ENCODE data around the gene SASH1. TPM values are rescaled to one million over a fixed set of nuclear protein-coding genes. Genes with fewer than 3 reads are reported as not detected.

Gene SASH1
- total RNA-seq, 1 experiment from 2014 or later: 19.2 TPM

DNA sequence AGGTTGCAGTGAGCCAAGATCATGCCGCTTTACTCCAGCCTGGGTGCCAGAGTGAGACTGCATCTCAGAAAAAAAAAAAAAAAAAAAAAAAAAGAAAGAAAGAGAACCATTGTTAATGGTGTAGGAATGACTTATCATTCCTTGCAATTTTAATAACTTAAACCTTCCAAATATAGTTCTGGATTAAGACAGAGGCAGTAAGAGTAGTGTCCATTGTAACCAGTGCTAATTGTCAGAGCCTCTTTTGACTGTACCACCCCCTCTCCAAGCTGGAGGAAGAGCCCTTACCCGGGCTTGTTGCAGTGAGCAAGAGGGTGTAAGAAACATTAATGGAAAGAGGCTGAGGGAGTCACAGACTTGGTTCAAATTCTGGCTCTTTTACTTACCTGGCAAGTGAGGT lies 53.8 kb downstream of the SASH1 start:
- Histone ChIP-seq H3K9me3 (ENCODE audit: low read depth, low read length, poor library complexity, severe bottlenecking) (no peaks in the 10 kb centered on the region), H3K27me3 (replicated peaks; ENCODE audit: insufficient read depth, low read depth, low read length, poor library complexity) (no peaks in the 10 kb centered on the region), H3K36me3 (ENCODE audit: insufficient read depth, low read length, poor library complexity, severe bottlenecking) (no peaks in the 10 kb centered on the region), H3K4me1 (ENCODE audit: insufficient read depth, low read length, poor library complexity, severe bottlenecking) (peaks cover 6% of the 10 kb centered on the region), H3K27ac (ENCODE audit: low read depth, low read length, poor library complexity, severe bottlenecking) (no peak overlapping the region), H3K4me3 (ENCODE audit: low read depth, low read length, poor library complexity, severe bottlenecking) (no peak overlapping the region)
- DNase-seq (ENCODE audit: low spot score): no peak
- TF ChIP-seq EZH2 (IDR thresholded peaks at IDR 0.05; ENCODE audit: borderline replicate concordance, low read depth, low read length, poor library complexity, severe bottlenecking): no peak
- TF ChIP-seq, protein P1, sequence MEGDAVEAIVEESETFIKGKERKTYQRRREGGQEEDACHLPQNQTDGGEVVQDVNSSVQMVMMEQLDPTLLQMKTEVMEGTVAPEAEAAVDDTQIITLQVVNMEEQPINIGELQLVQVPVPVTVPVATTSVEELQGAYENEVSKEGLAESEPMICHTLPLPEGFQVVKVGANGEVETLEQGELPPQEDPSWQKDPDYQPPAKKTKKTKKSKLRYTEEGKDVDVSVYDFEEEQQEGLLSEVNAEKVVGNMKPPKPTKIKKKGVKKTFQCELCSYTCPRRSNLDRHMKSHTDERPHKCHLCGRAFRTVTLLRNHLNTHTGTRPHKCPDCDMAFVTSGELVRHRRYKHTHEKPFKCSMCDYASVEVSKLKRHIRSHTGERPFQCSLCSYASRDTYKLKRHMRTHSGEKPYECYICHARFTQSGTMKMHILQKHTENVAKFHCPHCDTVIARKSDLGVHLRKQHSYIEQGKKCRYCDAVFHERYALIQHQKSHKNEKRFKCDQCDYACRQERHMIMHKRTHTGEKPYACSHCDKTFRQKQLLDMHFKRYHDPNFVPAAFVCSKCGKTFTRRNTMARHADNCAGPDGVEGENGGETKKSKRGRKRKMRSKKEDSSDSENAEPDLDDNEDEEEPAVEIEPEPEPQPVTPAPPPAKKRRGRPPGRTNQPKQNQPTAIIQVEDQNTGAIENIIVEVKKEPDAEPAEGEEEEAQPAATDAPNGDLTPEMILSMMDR (conservative IDR thresholded peaks at IDR 0.05; ENCODE audit: low read depth, low read length): no peak
- POLR2A ChIA-PET (ENCODE audit: low non-redundant PET): no interaction called here
- intact Hi-C loops (cut with micrococcal nuclease; ENCODE audit: unreplicated experiment): no loop called here
- CTCF ChIA-PET: no interaction called here
- no TSS peak for BruUV-seq (replicated peaks)

DNA sequence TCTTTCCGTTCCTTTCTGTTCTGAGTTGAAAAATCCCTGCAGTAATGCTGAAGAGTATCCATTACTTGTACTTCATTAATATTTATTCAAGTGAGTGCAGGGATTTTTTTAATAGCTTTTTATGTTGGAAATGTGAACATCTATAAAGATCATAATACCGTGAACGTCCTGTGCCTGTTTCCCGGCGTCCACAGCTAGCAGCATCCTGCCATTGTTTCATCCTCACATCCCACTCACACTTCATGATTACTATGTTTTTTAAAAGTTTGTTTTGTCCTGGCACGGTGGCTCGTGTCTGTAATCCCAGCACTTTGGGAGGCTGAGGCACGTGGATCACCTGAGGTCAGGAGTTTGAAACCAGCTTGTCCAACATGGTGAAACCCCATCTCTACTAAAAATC lies 54.3 kb downstream of the SASH1 start:
- intact Hi-C loops (cut with micrococcal nuclease; ENCODE audit: unreplicated experiment): no loop called here
- H3K4me3 ChIP-seq (ENCODE audit: low read depth, low read length, poor library complexity, severe bottlenecking): no peak overlapping the region
- peaks cover 9% of the 10 kb centered on the region for H3K4me1 ChIP-seq (ENCODE audit: insufficient read depth, low read length, poor library complexity, severe bottlenecking)
- no TSS peak for BruUV-seq (replicated peaks)
- H3K36me3 ChIP-seq (ENCODE audit: insufficient read depth, low read length, poor library complexity, severe bottlenecking): no peaks in the 10 kb centered on the region
- TF ChIP-seq EZH2 (IDR thresholded peaks at IDR 0.05; ENCODE audit: borderline replicate concordance, low read depth, low read length, poor library complexity, severe bottlenecking): no peak
- TF ChIP-seq, protein P1 (conservative IDR thresholded peaks at IDR 0.05; ENCODE audit: low read depth, low read length): no peak
- DNase-seq (ENCODE audit: low spot score): no peak
- H3K27me3 ChIP-seq (replicated peaks; ENCODE audit: insufficient read depth, low read depth, low read length, poor library complexity): no peaks in the 10 kb centered on the region
- POLR2A ChIA-PET (ENCODE audit: low non-redundant PET): no interaction called here
- CTCF ChIA-PET: no interaction called here
- H3K9me3 ChIP-seq (ENCODE audit: low read depth, low read length, poor library complexity, severe bottlenecking): no peaks in the 10 kb centered on the region
- H3K27ac ChIP-seq (ENCODE audit: low read depth, low read length, poor library complexity, severe bottlenecking): no peak overlapping the region

DNA sequence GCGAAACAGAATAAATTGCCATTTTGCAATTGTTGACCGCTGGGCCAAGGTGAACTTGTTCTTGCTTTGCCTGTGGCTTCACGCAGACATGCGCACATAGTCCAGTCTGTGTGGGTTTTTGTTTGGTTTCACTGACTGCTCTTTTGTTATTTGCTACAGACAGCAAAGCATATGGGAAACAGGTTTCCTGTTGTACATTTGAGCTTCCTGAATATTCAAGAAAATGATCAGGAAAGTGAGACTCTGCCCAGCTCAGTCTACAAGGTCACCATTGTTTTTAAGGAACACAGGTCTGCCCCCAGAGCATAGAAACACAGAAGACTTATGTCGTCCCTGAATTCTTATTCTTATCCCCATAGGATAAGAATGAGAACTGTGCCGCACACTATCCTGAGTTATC lies 55.6 kb downstream of the SASH1 start:
- TF ChIP-seq EZH2 (IDR thresholded peaks at IDR 0.05; ENCODE audit: borderline replicate concordance, low read depth, low read length, poor library complexity, severe bottlenecking): no peak
- TF ChIP-seq, protein P1 (conservative IDR thresholded peaks at IDR 0.05; ENCODE audit: low read depth, low read length): no peak
- ChIA-PET POLR2A (ENCODE audit: low non-redundant PET) (no interaction called here), CTCF (no interaction called here)
- no peaks in the 10 kb centered on the region for H3K9me3 ChIP-seq (ENCODE audit: low read depth, low read length, poor library complexity, severe bottlenecking)
- no peak overlapping the region for H3K4me3 ChIP-seq (ENCODE audit: low read depth, low read length, poor library complexity, severe bottlenecking)
- no peak for DNase-seq (ENCODE audit: low spot score)
- no TSS peak for BruUV-seq (replicated peaks)
- intact Hi-C loops (cut with micrococcal nuclease; ENCODE audit: unreplicated experiment): no loop called here
- H3K27me3 ChIP-seq (replicated peaks; ENCODE audit: insufficient read depth, low read depth, low read length, poor library complexity): no peaks in the 10 kb centered on the region
- H3K4me1 ChIP-seq (ENCODE audit: insufficient read depth, low read length, poor library complexity, severe bottlenecking): peaks cover 6% of the 10 kb centered on the region
- no peak overlapping the region for H3K27ac ChIP-seq (ENCODE audit: low read depth, low read length, poor library complexity, severe bottlenecking)
- no peaks in the 10 kb centered on the region for H3K36me3 ChIP-seq (ENCODE audit: insufficient read depth, low read length, poor library complexity, severe bottlenecking)

Data from A673 (cell line).